ENCODE results near the gene EFS. TPM values are rescaled to one million over a fixed set of nuclear protein-coding genes. Genes with fewer than 3 reads are reported as not detected.

EFS gene
- total RNA-seq, 2 experiments from 2014 or later = not detected

DNA sequence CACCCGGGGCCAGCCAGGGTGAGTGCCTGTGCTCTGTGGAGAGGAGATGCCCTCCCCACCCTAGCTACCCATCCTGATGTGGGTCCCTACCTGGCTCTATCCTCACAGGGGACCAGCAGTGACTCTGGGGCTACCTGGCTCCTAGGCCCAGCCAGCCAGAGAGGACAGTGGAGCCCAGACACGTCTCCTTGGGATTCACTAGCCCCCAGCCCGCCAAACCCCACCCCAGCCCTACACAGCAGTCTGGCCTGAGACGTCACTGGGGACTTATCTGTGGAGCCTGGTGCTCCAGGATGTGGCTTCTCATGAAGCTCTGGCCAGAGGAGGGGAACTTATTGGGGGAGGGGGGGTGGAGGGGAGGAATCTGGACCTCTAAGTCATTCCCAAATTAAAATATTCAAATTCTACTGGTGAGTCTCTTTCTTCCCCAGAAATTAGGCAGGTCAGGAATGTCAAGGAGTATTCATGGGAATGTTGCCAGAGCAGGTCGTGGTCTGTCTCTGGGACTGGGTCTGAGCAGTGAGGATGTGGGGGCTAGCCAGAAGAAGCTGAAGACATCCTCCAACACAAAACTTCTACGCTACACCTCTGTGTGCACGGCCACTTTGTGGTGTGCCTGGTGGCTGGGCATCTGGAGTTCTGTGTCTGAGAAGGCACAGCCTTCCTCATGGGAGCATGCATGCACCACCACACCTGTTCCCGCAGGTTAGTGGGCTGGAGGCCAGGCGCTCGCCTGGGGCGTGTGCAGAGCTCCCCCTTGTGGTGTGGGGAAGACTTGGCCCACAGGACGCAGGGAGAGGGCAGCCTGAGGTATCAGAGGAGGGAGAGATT is 14.6 kb upstream of the EFS start:
- Mint-ChIP-seq H3K36me3 (ENCODE audit: low read depth) (no peaks in the 10 kb centered on the region), H3K4me3 (no peak overlapping the region), H3K27me3 (no peaks in the 10 kb centered on the region), H3K4me1 (ENCODE audit: low read depth) (no peaks in the 10 kb centered on the region), H3K27ac (no peak overlapping the region), H3K9me3 (no peaks in the 10 kb centered on the region)
- POLR2A ChIA-PET = interaction anchor here (1.3 to 2.5 kb wide), 2 partner anchors 34 to 53 kb away, joined by 3 to 11 read pairs; no protein-coding TSS in a partner anchor
- DNase-seq (peak; percentile 67), ATAC-seq (peak; percentile 93)
- intact Hi-C loops (cut with micrococcal nuclease) = loop anchor here (2.0 to 10.0 kb wide), 2 partner anchors 51 to 115 kb away; no protein-coding TSS in a partner anchor
- TF ChIP-seq, protein P1, sequence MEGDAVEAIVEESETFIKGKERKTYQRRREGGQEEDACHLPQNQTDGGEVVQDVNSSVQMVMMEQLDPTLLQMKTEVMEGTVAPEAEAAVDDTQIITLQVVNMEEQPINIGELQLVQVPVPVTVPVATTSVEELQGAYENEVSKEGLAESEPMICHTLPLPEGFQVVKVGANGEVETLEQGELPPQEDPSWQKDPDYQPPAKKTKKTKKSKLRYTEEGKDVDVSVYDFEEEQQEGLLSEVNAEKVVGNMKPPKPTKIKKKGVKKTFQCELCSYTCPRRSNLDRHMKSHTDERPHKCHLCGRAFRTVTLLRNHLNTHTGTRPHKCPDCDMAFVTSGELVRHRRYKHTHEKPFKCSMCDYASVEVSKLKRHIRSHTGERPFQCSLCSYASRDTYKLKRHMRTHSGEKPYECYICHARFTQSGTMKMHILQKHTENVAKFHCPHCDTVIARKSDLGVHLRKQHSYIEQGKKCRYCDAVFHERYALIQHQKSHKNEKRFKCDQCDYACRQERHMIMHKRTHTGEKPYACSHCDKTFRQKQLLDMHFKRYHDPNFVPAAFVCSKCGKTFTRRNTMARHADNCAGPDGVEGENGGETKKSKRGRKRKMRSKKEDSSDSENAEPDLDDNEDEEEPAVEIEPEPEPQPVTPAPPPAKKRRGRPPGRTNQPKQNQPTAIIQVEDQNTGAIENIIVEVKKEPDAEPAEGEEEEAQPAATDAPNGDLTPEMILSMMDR (IDR thresholded peaks at IDR 0.05) = peak; percentile 91
- CTCF ChIA-PET = interaction anchor here (0.8 to 4.5 kb wide), 47 partner anchors 9 to 393 kb away, joined by 3 to 86 read pairs (median 5); partner anchors contain the start of genes AP1G2, HOMEZ, PABPN1 and PPP1R3E

GRCh38 chr14:23378612-23379220 is 13.7 kb upstream of the EFS start:
- Mint-ChIP-seq H3K27me3 (no peaks in the 10 kb centered on the region), H3K4me3 (no peak overlapping the region), H3K9me3 (no peaks in the 10 kb centered on the region), H3K36me3 (ENCODE audit: low read depth) (no peaks in the 10 kb centered on the region), H3K27ac (no peak overlapping the region), H3K4me1 (ENCODE audit: low read depth) (no peaks in the 10 kb centered on the region)
- intact Hi-C loops (cut with micrococcal nuclease) = no loop called here
- ChIA-PET CTCF (interaction anchor here (1.1 to 4.5 kb wide), 14 partner anchors 9 to 259 kb away, joined by 3 to 86 read pairs (median 16); partner anchors contain the start of genes PABPN1 and SLC22A17), POLR2A (interaction anchor here (2.5 kb wide), 1 partner anchor 52 kb away, joined by 11 read pairs; no protein-coding TSS in a partner anchor)
- ATAC-seq = no peak
- no peak for DNase-seq
- TF ChIP-seq, protein P1 (IDR thresholded peaks at IDR 0.05) = no peak

DNA sequence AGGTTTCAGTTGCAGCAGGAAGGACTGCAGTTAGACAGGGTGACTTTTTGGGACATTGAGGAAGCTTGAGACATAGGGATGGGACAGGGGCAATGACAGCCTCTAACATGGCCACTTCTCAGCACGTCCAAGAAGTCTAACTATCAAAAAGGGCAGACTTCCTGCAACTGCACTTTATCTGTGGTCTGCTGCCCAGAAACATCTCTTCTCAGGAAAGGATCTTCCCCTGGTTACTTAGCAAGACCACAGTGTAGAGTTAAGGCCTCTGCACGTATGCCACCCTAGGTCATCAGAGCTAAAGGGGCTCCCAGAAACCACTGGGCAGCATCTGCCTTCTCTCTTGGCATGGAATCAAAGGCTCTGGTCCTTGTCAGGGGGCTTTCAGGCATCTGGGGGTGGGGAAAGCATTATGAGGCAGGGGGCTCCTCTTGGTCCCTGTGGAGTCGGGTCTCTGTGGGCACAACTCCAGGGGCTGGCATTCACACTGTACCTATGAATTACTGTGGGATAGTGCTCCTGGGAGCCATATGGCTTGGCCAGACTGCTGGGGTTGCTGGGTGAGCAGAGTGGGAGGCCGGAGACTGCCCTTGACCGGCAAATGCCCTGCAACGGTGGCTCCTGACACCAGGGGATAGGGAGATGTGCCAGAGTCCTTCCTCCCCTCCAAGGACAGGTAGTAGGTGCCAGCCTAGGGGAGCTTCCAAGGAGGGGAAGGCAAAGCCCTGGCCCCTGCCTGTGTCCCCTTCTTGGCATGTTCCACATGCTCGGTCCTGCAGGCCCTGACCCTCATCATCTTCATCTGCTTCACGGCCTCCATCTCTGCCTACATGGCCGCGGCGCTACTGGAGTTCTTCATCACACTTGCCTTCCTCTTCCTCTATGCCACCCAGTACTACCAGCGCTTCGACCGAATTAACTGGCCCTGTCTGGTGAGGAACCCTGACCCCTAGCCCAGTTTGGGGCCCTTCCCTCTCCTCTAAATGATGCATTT is 12.9 kb upstream of the EFS start:
- H3K27ac Mint-ChIP-seq = no peak overlapping the region
- ChIA-PET CTCF (interaction anchor here (0.8 to 3.1 kb wide), 6 partner anchors 10 to 257 kb away, joined by 3 to 29 read pairs (median 6); partner anchors contain the start of gene PABPN1), POLR2A (no interaction called here)
- no peaks in the 10 kb centered on the region for H3K36me3 Mint-ChIP-seq (ENCODE audit: low read depth)
- H3K4me1 Mint-ChIP-seq (ENCODE audit: low read depth) = no peaks in the 10 kb centered on the region
- H3K27me3 Mint-ChIP-seq = no peaks in the 10 kb centered on the region
- intact Hi-C loops (cut with micrococcal nuclease) = no loop called here
- TF ChIP-seq, protein P1 (IDR thresholded peaks at IDR 0.05) = no peak
- H3K4me3 Mint-ChIP-seq = no peak overlapping the region
- no peak for ATAC-seq
- DNase-seq = no peak
- H3K9me3 Mint-ChIP-seq = no peaks in the 10 kb centered on the region

GRCh38 chr14:23377198-23377550 is 12.2 kb upstream of the EFS start:
- Mint-ChIP-seq H3K27me3 (no peaks in the 10 kb centered on the region), H3K4me3 (no peak overlapping the region), H3K27ac (no peak overlapping the region), H3K9me3 (no peaks in the 10 kb centered on the region), H3K36me3 (ENCODE audit: low read depth) (no peaks in the 10 kb centered on the region), H3K4me1 (ENCODE audit: low read depth) (no peaks in the 10 kb centered on the region)
- no peak for ATAC-seq
- no peak for DNase-seq
- ChIA-PET CTCF (interaction anchor here (0.8 to 2.2 kb wide), 4 partner anchors 9 to 82 kb away, joined by 3 to 6 read pairs (median 4); partner anchors contain the start of gene PABPN1), POLR2A (no interaction called here)
- intact Hi-C loops (cut with micrococcal nuclease) = no loop called here
- TF ChIP-seq, protein P1 (IDR thresholded peaks at IDR 0.05) = no peak

Data from activated CD8-positive, alpha-beta T cell treated with anti-CD3 and anti-CD28 coated beads for 36 hours (primary cell).